Liver (tissue), 3 donors: ENCODE data around the gene CCDC179.

Experiments
- CTCF ChIP-seq: fragments of 150-350 bp; IDR thresholded peaks from 2 replicates; pipeline ENCODE4 v1.5.1; 2017; ENCODE audit warnings: improper control_type of control experiment, low read depth, low read length; ENCODE audit not compliant: missing input control
- HNF4G ChIP-seq: IDR thresholded peaks from 2 replicates; pipeline ENCODE4 v1.6.1; 2016; ENCODE audit warnings: antibody characterized with exemption
- TF ChIP-seq, protein P1 (sequence below): IDR thresholded peaks from 2 replicates; pipeline ENCODE4 v1.6.1; 2016; ENCODE audit warnings: antibody characterized with exemption, mild to moderate bottlenecking
- donor health status: healthy.
- donor health status: healthy.

- TF ChIP-seq CTCF (no peak), HNF4G (no peak)
- TF ChIP-seq, protein P1, sequence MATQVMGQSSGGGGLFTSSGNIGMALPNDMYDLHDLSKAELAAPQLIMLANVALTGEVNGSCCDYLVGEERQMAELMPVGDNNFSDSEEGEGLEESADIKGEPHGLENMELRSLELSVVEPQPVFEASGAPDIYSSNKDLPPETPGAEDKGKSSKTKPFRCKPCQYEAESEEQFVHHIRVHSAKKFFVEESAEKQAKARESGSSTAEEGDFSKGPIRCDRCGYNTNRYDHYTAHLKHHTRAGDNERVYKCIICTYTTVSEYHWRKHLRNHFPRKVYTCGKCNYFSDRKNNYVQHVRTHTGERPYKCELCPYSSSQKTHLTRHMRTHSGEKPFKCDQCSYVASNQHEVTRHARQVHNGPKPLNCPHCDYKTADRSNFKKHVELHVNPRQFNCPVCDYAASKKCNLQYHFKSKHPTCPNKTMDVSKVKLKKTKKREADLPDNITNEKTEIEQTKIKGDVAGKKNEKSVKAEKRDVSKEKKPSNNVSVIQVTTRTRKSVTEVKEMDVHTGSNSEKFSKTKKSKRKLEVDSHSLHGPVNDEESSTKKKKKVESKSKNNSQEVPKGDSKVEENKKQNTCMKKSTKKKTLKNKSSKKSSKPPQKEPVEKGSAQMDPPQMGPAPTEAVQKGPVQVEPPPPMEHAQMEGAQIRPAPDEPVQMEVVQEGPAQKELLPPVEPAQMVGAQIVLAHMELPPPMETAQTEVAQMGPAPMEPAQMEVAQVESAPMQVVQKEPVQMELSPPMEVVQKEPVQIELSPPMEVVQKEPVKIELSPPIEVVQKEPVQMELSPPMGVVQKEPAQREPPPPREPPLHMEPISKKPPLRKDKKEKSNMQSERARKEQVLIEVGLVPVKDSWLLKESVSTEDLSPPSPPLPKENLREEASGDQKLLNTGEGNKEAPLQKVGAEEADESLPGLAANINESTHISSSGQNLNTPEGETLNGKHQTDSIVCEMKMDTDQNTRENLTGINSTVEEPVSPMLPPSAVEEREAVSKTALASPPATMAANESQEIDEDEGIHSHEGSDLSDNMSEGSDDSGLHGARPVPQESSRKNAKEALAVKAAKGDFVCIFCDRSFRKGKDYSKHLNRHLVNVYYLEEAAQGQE: no peak
These were observed 37.8 kb upstream of the CCDC179 start for GRCh38 chr11:22898036-22898435.
